ENCODE data around the gene PLA2G4F.
"Not testable (repeated sequence)": the region's sequence is repeated elsewhere in the genome, so short reads cannot be mapped to it uniquely, and the experiment has no call there.

The PLA2G4F gene

GRCh38 chr15:42100021-42100800, 56.2 kb downstream of the PLA2G4F start:
- peak; percentile 91 for DNase-seq (ENCODE audit: low read depth)

- no peak for DNase-seq (ENCODE audit: low read depth)
These were observed 59.4 kb downstream of the PLA2G4F start for GRCh38 chr15:42097018-42097417.

GRCh38 chr15:42094512-42094963, 61.9 kb downstream of the PLA2G4F start, which contains the start of gene PLA2G4D:
PLA2G4D (minus strand) TSS chr15:42094562; CDS start chr15:42094459, 103 bp downstream.
- no peak for DNase-seq (ENCODE audit: low read depth)

GRCh38 chr15:42093966-42094365, 62.5 kb downstream of the PLA2G4F start:
- no peak for DNase-seq (ENCODE audit: low read depth)

- peak; percentile 87 for DNase-seq (ENCODE audit: low read depth)
These were observed 63.8 kb downstream of the PLA2G4F start for GRCh38 chr15:42092398-42093318.

- not testable (repeated sequence) for DNase-seq (ENCODE audit: low read depth)
These were observed 64.6 kb downstream of the PLA2G4F start for GRCh38 chr15:42091753-42092397.

- no peak for DNase-seq (ENCODE audit: low read depth)
These were observed 65.7 kb downstream of the PLA2G4F start for GRCh38 chr15:42090781-42091180.

- DNase-seq (ENCODE audit: low read depth): no peak
These were observed 66.1 kb downstream of the PLA2G4F start for GRCh38 chr15:42090370-42090769.

GRCh38 chr15:42089942-42090341, 66.5 kb downstream of the PLA2G4F start:
- no peak for DNase-seq (ENCODE audit: low read depth)
